Osteoblast (primary cell): Measurements from ENCODE around the gene CTNND2. TPM values are rescaled to one million over a fixed set of nuclear protein-coding genes. Genes with fewer than 3 reads are reported as not detected.
"Not testable (repeated sequence)": the region's sequence is repeated elsewhere in the genome, so short reads cannot be mapped to it uniquely, and the experiment has no call there.

Experiments used
- DNase-seq: peaks from one replicate; pipeline ENCODE4 v3.0.0; 2011; ENCODE audit warnings: low spot score, mixed read lengths; ENCODE audit not compliant: insufficient read length; ENCODE audit errors: missing footprints
- H2AFZ ChIP-seq: 2 replicates; pipeline ENCODE4 v1.6.0; 2011; ENCODE audit warnings: mild to moderate bottlenecking, low read length
- H3K27ac ChIP-seq: 2 replicates; pipeline ENCODE4 v1.5.1; 2011; ENCODE audit warnings: mild to moderate bottlenecking, low read depth, low read length, moderate library complexity
- H3K27me3 ChIP-seq: 2 replicates; pipeline ENCODE4 v1.6.0; 2012; ENCODE audit warnings: mild to moderate bottlenecking, control low read depth, inconsistent platforms, low read length, moderate library complexity; ENCODE audit not compliant: insufficient read depth
- H3K36me3 ChIP-seq: 2 replicates; pipeline ENCODE4 v1.5.1; 2011; ENCODE audit warnings: mild to moderate bottlenecking, low read length, control low read depth, moderate library complexity; ENCODE audit not compliant: insufficient read depth
- H3K4me1 ChIP-seq: 2 replicates; pipeline ENCODE4 v1.5.1; 2011; ENCODE audit warnings: mild to moderate bottlenecking, low read length, control low read depth, moderate library complexity; ENCODE audit not compliant: insufficient read depth
- H3K4me2 ChIP-seq: 2 replicates; pipeline ENCODE4 v1.6.0; 2011; ENCODE audit warnings: mild to moderate bottlenecking, low read length; ENCODE audit not compliant: insufficient read depth
- H3K4me3 ChIP-seq: fragments of 200-600 bp; sonication (generic); 3 replicates; pipeline ENCODE4 v1.5.1; 2012; ENCODE audit warnings: mild to moderate bottlenecking, low read length, inconsistent platforms; ENCODE audit not compliant: insufficient read depth
- H3K79me2 ChIP-seq: 2 replicates; pipeline ENCODE4 v1.6.0; 2012; ENCODE audit warnings: mild to moderate bottlenecking, low read length, control low read depth, inconsistent platforms; ENCODE audit not compliant: insufficient read depth
- H3K9me3 ChIP-seq: 2 replicates; pipeline ENCODE4 v1.5.1; 2011; ENCODE audit warnings: low read depth, low read length, control low read depth
- H4K20me1 ChIP-seq: 2 replicates; pipeline ENCODE4 v1.6.0; 2012; ENCODE audit warnings: mild to moderate bottlenecking, low read length, control low read depth; ENCODE audit not compliant: insufficient read depth
- total RNA-seq: library from RNA; depleted of rRNA; stranded (reverse); fragments of >200 nt; gene quantifications from 2 replicates; pipeline ENCODE4 v1.2.3, GENCODE V29; 2012
- TF ChIP-seq, protein P1 (sequence below): IDR thresholded peaks from 2 replicates; pipeline ENCODE4 v1.5.1; 2011; ENCODE audit warnings: mild to moderate bottlenecking, low read depth, low read length, moderate library complexity; ENCODE audit errors: extremely low read depth

Gene CTNND2
- total RNA-seq, 1 donor, result not detected

- Histone ChIP-seq H3K4me1 (no peaks in the 10 kb centered on the region), H3K9me3 (no peaks in the 10 kb centered on the region), H3K27me3 (no peaks in the 10 kb centered on the region), H3K4me3 (no peak overlapping the region), H3K36me3 (no peaks in the 10 kb centered on the region), H2AFZ (no peak overlapping the region), H3K27ac (no peak overlapping the region), H3K4me2 (no peak overlapping the region), H3K79me2 (no peaks in the 10 kb centered on the region), H4K20me1 (no peaks in the 10 kb centered on the region)
- no peak for DNase-seq
- TF ChIP-seq, protein P1, sequence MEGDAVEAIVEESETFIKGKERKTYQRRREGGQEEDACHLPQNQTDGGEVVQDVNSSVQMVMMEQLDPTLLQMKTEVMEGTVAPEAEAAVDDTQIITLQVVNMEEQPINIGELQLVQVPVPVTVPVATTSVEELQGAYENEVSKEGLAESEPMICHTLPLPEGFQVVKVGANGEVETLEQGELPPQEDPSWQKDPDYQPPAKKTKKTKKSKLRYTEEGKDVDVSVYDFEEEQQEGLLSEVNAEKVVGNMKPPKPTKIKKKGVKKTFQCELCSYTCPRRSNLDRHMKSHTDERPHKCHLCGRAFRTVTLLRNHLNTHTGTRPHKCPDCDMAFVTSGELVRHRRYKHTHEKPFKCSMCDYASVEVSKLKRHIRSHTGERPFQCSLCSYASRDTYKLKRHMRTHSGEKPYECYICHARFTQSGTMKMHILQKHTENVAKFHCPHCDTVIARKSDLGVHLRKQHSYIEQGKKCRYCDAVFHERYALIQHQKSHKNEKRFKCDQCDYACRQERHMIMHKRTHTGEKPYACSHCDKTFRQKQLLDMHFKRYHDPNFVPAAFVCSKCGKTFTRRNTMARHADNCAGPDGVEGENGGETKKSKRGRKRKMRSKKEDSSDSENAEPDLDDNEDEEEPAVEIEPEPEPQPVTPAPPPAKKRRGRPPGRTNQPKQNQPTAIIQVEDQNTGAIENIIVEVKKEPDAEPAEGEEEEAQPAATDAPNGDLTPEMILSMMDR, result no peak
Measured at GRCh38 chr5:11853140-11853539, 51.1 kb downstream of the CTNND2 start.

DNA sequence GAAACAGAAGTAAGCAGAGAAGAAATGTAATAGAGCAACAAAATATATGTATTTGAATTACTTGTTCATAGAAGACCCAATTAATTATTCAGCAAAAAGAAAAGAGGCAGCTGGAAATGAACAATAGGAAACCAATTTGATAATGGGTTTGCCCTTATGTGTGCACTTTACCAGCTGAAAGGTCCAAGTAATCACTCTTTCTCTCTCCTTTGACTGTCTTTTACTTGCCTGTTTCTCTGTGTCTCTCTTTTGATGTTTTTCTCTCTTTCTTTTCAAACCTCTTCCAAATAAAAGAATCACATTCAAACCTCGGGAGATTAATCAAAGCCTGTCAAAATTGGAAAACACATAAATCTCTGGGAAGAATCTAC, 51.5 kb downstream of the CTNND2 start:
- Histone ChIP-seq H3K4me3 (no peak overlapping the region), H3K4me2 (no peak overlapping the region), H2AFZ (no peak overlapping the region), H3K27ac (no peak overlapping the region), H3K27me3 (no peaks in the 10 kb centered on the region), H4K20me1 (no peaks in the 10 kb centered on the region), H3K9me3 (no peaks in the 10 kb centered on the region), H3K4me1 (no peaks in the 10 kb centered on the region), H3K36me3 (no peaks in the 10 kb centered on the region), H3K79me2 (no peaks in the 10 kb centered on the region)
- TF ChIP-seq, protein P1, result no peak
- no peak for DNase-seq

DNA sequence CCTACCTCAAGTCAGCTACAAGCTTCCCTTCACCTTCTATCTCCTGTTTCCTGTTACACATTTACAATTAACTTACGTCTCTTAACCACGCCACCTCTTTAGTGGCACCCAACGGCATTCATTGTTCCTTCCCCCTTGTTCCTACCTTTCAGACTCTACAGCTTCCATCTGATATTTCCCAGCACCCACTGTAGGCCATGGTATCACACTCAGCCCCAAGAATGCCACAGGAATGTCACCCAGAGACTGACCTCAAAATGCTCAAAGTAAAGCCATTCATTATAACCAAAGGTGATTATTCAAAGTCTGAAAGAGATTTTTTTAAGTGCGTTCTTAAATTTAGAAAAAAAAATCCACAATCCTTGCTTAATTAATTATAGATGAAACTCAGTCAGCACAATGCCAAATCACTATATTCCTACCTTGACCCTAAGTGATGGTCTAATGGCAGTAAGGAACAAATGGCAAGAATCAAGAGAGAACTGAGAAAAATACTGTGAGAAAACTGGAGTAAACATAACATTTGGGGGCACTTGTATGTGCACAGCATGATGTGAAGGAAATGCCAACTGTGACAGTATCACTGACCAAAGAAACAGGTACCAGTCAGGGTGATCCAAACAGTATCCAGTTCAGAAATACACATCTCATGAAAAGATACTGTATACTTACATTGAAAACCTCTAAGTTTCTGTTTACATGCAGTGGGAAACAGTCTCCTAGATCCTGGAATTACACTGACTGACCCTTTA, 52.1 kb downstream of the CTNND2 start:
- no peak for DNase-seq
- Histone ChIP-seq H3K27me3 (no peaks in the 10 kb centered on the region), H3K4me3 (no peak overlapping the region), H3K79me2 (no peaks in the 10 kb centered on the region), H3K4me1 (no peaks in the 10 kb centered on the region), H3K27ac (no peak overlapping the region), H4K20me1 (no peaks in the 10 kb centered on the region), H3K4me2 (no peak overlapping the region), H3K36me3 (no peaks in the 10 kb centered on the region), H3K9me3 (no peaks in the 10 kb centered on the region), H2AFZ (no peak overlapping the region)
- TF ChIP-seq, protein P1, result no peak

DNA sequence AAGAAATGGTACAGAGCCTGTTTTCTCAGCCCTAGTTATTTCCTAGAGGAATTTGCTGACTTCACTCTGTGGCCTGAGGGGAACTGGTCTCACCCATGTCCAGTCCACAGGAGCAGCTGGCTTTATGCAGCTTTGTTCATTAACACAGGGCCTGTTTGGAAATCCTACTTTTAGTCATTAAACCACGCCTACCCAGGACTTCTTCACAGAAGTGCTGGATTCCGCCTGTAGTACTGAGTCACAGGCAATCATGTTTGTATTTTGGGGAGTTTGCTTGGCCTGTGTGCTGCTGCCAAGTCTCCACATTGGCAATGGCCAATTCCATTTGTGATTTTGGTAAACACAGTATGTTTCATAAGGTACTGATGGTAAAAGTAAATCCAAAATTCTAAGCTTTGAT, 52.8 kb downstream of the CTNND2 start:
- H3K36me3 ChIP-seq, result no peaks in the 10 kb centered on the region
- H2AFZ ChIP-seq, result no peak overlapping the region
- H4K20me1 ChIP-seq, result no peaks in the 10 kb centered on the region
- no peak for DNase-seq
- H3K27me3 ChIP-seq, result no peaks in the 10 kb centered on the region
- H3K4me1 ChIP-seq, result no peaks in the 10 kb centered on the region
- TF ChIP-seq, protein P1, result no peak
- no peak overlapping the region for H3K4me3 ChIP-seq
- no peaks in the 10 kb centered on the region for H3K79me2 ChIP-seq
- no peaks in the 10 kb centered on the region for H3K9me3 ChIP-seq
- H3K4me2 ChIP-seq, result no peak overlapping the region
- no peak overlapping the region for H3K27ac ChIP-seq

- DNase-seq, H3K36me3 ChIP-seq, H2AFZ ChIP-seq, H3K4me3 ChIP-seq, H3K4me1 ChIP-seq, H3K79me2 ChIP-seq, H3K9me3 ChIP-seq, H3K27me3 ChIP-seq, H4K20me1 ChIP-seq, H3K4me2 ChIP-seq, H3K27ac ChIP-seq: not testable (repeated sequence)
Measured at GRCh38 chr5:11828566-11828965, 75.7 kb downstream of the CTNND2 start.
